Uterus (tissue), 4 donors: ENCODE data around the gene SHISA6. TPM values are rescaled to one million over a fixed set of nuclear protein-coding genes. Genes with fewer than 3 reads are reported as not detected.

Source experiments
- DNase-seq, 2 donors: peaks; one replicate each; pipeline ENCODE4 v3.0.0-alpha.2; 2019 to 2020
- H3K27ac ChIP-seq, 2 donors: fragments of 200-600 bp; sonication (generic); 1 replicate in 1 of 2; 2 replicates in 1 of 2; pipeline ENCODE4 v1.5.1; 2016 to 2018
- H3K27me3 ChIP-seq, 2 donors: fragments of 200-600 bp; sonication (generic); one replicate each; pipeline ENCODE4 v1.5.1; 2018 to 2019; ENCODE audit warnings: control low read depth in 1 of 2
- H3K36me3 ChIP-seq, 2 donors: fragments of 200-600 bp; sonication (generic); one replicate each; pipeline ENCODE4 v1.5.1; 2019; ENCODE audit warnings: control low read depth in 1 of 2
- H3K4me1 ChIP-seq, 2 donors: fragments of 200-600 bp; sonication (generic); one replicate each; pipeline ENCODE4 v1.5.1; 2018 to 2019; ENCODE audit warnings: control low read depth in 1 of 2
- H3K4me3 ChIP-seq, 2 donors: fragments of 200-600 bp; sonication (generic); 1 replicate in 1 of 2; 2 replicates in 1 of 2; pipeline ENCODE4 v1.5.1; 2018 to 2019; ENCODE audit warnings: mild to moderate bottlenecking in 1 of 2
- H3K9me3 ChIP-seq, 2 donors: fragments of 200-600 bp; sonication (generic); one replicate each; pipeline ENCODE4 v1.5.1; 2019; ENCODE audit warnings: control low read depth in 1 of 2
- POLR2A ChIP-seq, 2 donors: fragments of 450-650 bp; IDR thresholded peaks; one replicate each; pipeline ENCODE4 v1.6.1; 2016; ENCODE audit warnings: antibody characterized with exemption in 2 of 2, mild to moderate bottlenecking in 1 of 2, moderate library complexity in 1 of 2
- intact Hi-C: fragments of 100-400 bp; cut with DNase I; formaldehyde crosslinking; loops from one replicate; pipeline ENCODE4 v1.15.1; 2023; ENCODE audit warnings: low total_unique reads
- total RNA-seq, 4 donors: library from RNA; depleted of rRNA in 3 of 4; stranded (reverse); fragments of >200 nt in 3 of 4; gene quantifications; one replicate each; pipeline versions ENCODE4 v1.1.0 to v1.2.4, GENCODE V29; 2014 to 2023
- TF ChIP-seq, protein P1 (sequence below), 4 experiments: fragments of 200-600 bp in 2 of 4; fragments of 450-650 bp in 2 of 4; sonication (generic) in 2 of 4; IDR thresholded peaks; one replicate each; pipeline ENCODE4 v1.5.1; 2016 to 2019; ENCODE audit warnings: antibody characterized with exemption in 4 of 4, mild to moderate bottlenecking in 2 of 4, moderate library complexity in 1 of 4
- donor health status: DM: yes; HTN: yes; CAD: no.

The SHISA6 gene
- total RNA-seq, 4 donors from 2014 or later = 0.18 to 3.7 (median 2.0) TPM; not detected in 1

DNA sequence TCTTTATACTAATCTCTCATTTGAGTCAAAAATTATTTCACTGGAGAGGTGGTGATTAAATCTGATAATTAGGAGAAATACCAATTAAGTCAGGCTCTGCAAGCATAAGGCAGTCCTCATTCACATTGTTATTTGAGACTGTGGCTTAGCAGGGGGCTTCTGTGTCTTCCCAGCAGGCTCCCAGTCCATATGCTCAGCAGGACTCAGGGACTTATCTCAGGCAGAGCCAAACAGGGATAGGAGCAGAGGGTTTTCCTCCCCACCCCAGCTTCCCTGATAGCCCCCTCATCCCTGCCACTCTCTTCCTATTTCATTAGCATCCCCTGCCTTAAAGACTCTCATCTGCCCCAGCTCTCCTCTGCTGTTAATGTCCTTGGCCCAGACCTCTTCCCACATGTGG, 252.9 kb downstream of the SHISA6 start:
- no peak overlapping the region for H3K4me3 ChIP-seq
- intact Hi-C loops = no loop called here
- no peaks in the 10 kb centered on the region for H3K4me1 ChIP-seq
- no peak for TF ChIP-seq POLR2A (IDR thresholded peaks at IDR 0.05)
- TF ChIP-seq, protein P1, sequence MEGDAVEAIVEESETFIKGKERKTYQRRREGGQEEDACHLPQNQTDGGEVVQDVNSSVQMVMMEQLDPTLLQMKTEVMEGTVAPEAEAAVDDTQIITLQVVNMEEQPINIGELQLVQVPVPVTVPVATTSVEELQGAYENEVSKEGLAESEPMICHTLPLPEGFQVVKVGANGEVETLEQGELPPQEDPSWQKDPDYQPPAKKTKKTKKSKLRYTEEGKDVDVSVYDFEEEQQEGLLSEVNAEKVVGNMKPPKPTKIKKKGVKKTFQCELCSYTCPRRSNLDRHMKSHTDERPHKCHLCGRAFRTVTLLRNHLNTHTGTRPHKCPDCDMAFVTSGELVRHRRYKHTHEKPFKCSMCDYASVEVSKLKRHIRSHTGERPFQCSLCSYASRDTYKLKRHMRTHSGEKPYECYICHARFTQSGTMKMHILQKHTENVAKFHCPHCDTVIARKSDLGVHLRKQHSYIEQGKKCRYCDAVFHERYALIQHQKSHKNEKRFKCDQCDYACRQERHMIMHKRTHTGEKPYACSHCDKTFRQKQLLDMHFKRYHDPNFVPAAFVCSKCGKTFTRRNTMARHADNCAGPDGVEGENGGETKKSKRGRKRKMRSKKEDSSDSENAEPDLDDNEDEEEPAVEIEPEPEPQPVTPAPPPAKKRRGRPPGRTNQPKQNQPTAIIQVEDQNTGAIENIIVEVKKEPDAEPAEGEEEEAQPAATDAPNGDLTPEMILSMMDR (IDR thresholded peaks at IDR 0.05) = no peak
- no peaks in the 10 kb centered on the region for H3K27me3 ChIP-seq
- H3K36me3 ChIP-seq = no peaks in the 10 kb centered on the region
- no peak for DNase-seq
- H3K27ac ChIP-seq = no peak overlapping the region
- H3K9me3 ChIP-seq = no peaks in the 10 kb centered on the region

DNA sequence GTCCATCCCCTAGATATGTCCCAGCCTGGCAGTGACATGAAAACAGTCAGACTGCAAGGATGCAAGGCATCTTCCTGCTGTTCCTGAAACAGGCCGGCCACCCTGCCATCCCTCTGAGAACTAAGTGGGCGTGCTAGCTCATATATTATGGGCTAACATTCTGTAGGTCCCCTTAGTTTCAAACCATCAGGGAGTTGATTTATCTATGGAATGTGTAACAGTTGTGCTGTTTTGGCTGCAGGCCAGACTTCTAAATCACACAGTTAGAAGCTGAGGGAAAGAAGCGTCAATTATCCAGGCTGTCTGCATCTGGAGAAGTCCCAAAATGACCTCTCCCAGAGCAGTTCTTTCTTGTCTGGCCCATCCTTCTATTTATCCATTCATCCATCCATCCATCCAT, 254.6 kb downstream of the SHISA6 start:
- Histone ChIP-seq H3K4me3 (no peak overlapping the region), H3K27ac (no peak overlapping the region), H3K27me3 (no peaks in the 10 kb centered on the region), H3K9me3 (no peaks in the 10 kb centered on the region), H3K36me3 (no peaks in the 10 kb centered on the region), H3K4me1 (no peaks in the 10 kb centered on the region)
- intact Hi-C loops = no loop called here
- DNase-seq = no peak
- TF ChIP-seq, protein P1 (IDR thresholded peaks at IDR 0.05) = no peak
- TF ChIP-seq POLR2A (IDR thresholded peaks at IDR 0.05) = no peak

DNA sequence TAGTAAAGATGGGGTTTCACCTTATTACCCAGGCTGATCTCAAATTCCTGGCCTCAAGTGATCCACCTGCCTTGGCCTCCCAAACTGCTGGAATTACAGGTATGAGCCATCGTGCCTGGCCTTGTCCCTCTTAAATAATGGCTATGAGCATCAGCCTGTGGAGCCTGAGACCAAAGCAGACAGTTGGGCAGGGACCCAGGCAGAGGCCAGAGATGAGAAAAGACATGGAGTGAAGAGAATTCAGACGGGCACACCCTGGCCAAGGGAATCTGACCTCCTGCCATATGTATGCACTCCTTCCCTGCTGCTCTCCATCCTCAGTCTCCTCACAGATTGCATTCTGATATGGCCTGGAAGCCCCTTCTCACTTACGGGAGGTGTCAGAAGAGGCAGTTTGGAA, 258.9 kb downstream of the SHISA6 start:
- intact Hi-C loops = no loop called here
- Histone ChIP-seq H3K4me1 (no peaks in the 10 kb centered on the region), H3K4me3 (no peak overlapping the region), H3K27me3 (no peaks in the 10 kb centered on the region), H3K9me3 (no peaks in the 10 kb centered on the region), H3K36me3 (no peaks in the 10 kb centered on the region), H3K27ac (no peak overlapping the region)
- DNase-seq = no peak
- TF ChIP-seq, protein P1 (IDR thresholded peaks at IDR 0.05) = no peak
- TF ChIP-seq POLR2A (IDR thresholded peaks at IDR 0.05) = no peak

DNA sequence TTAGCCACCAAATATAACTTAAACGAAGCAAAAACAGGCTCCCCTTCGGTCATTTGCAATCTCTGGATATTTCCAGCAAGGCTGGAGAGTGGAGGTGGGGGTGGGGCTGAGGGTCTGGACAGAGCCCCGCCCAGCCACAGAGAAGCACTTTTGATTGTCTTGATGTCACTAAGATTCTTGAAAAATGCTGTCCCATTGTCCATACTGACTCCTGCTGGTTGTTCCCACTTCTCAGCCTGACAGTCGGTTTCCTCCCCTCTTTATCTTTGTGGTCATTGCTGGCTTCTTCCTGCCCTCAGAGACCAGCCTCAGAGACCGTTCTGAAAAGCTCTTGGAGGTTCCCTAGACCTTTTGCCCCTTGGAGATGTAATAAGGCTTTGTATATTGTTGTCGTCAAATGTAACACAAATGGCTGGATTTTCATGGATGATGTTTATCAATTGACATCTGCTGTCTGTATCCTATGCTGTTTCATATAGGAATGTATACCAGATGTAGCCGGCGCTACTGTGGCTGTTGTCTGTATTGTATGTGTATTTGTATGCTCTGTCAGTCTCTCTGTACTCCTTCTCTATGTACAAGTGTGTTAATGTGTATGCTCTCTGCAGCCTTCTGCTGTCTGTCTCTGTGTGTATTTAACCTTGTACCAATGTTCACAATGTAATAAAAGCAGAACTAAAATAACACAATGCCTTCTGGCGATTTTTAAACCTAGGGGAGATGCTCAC, 262.5 kb downstream of the SHISA6 start:
- no peaks in the 10 kb centered on the region for H3K4me1 ChIP-seq
- H3K27me3 ChIP-seq = no peaks in the 10 kb centered on the region
- no peaks in the 10 kb centered on the region for H3K36me3 ChIP-seq
- TF ChIP-seq, protein P1 (IDR thresholded peaks at IDR 0.05) = no peak
- TF ChIP-seq POLR2A (IDR thresholded peaks at IDR 0.05) = no peak
- DNase-seq = no peak
- intact Hi-C loops = no loop called here
- no peak overlapping the region for H3K27ac ChIP-seq
- no peak overlapping the region for H3K4me3 ChIP-seq
- no peaks in the 10 kb centered on the region for H3K9me3 ChIP-seq

DNA sequence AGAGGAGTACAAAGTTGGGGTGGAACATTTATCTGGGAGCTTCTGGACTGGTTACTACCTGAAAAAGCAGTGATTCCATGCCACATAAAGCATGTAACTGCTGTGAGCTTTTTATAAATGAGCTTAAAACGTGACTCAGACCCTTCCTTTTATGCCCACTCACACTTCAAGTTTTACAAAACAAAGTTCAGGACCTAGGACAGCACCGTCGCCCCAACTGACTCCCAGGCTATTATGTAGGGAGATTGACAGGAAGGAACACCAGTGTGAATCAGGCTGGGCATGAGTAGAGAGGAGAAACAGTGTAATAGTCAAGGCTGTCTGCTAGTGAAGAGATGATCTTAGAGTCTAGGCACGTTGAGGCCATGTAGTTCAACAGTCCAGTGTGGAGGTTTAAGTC, 265.6 kb downstream of the SHISA6 start:
- DNase-seq = no peak
- no peak for TF ChIP-seq POLR2A (IDR thresholded peaks at IDR 0.05)
- TF ChIP-seq, protein P1 (IDR thresholded peaks at IDR 0.05) = no peak
- H3K27ac ChIP-seq = no peak overlapping the region
- intact Hi-C loops = no loop called here
- H3K36me3 ChIP-seq = no peaks in the 10 kb centered on the region
- H3K9me3 ChIP-seq = no peaks in the 10 kb centered on the region
- H3K4me3 ChIP-seq = no peak overlapping the region
- no peaks in the 10 kb centered on the region for H3K4me1 ChIP-seq
- H3K27me3 ChIP-seq = no peaks in the 10 kb centered on the region
